GM18907 (cell line): ENCODE data around the gene PGAP3.

Experiments
- ATAC-seq: cut with Tn5 transposase; IDR thresholded peaks from one replicate; pipeline ENCODE4 v1.9.1; 2021; ENCODE audit warnings: mild to moderate bottlenecking, moderate library complexity; ENCODE audit not compliant: unreplicated experiment

PGAP3 gene

GRCh38 chr17:39661744-39662541, 25.9 kb downstream of the PGAP3 start:
- ATAC-seq: no peak

DNA sequence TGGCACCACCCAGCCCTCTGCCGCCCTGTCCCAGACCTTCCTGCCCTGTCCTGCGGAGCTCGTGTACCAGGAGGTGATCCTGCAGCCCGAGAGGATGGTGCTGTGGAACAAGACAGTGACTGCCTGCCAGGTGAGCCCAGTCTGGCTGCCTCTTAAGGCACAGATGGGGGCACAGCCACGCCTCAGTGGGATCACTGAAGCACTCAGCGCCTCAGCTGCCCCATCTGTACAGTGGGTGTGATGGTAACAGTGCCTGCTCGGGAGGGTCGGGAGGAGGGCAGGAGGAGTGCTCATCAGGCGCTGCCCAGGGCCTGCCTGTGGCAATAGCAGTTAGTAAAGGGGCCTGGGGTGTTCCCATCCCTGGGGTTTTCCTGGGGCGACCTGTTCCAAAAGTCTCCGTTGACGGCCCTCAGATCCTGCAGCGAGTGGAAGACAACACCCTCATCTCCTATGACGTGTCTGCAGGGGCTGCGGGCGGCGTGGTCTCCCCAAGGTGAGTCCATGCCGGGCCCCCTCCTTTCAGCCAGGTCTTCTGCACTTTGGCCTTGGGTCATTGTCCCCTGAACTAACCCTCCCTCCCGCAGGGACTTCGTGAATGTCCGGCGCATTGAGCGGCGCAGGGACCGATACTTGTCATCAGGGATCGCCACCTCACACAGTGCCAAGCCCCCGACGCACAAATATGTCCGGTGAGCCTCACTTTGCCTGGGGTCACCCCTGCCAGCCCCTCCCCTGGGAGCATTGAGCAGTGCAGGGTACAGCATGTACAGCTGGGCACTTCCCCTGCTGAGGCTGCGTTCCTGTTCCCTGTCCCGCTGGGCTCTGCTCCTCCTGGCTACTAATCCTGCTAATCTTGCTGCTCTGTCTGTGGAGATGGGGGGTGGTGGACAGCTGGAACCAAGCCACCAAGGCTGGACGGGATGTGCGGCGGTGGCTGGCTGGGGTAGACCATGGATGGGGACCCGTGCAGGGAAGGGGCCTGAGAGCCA, 27.2 kb downstream of the PGAP3 start:
- no peak for ATAC-seq

GRCh38 chr17:39660011-39660360, 27.9 kb downstream of the PGAP3 start:
- ATAC-seq: no peak

DNA sequence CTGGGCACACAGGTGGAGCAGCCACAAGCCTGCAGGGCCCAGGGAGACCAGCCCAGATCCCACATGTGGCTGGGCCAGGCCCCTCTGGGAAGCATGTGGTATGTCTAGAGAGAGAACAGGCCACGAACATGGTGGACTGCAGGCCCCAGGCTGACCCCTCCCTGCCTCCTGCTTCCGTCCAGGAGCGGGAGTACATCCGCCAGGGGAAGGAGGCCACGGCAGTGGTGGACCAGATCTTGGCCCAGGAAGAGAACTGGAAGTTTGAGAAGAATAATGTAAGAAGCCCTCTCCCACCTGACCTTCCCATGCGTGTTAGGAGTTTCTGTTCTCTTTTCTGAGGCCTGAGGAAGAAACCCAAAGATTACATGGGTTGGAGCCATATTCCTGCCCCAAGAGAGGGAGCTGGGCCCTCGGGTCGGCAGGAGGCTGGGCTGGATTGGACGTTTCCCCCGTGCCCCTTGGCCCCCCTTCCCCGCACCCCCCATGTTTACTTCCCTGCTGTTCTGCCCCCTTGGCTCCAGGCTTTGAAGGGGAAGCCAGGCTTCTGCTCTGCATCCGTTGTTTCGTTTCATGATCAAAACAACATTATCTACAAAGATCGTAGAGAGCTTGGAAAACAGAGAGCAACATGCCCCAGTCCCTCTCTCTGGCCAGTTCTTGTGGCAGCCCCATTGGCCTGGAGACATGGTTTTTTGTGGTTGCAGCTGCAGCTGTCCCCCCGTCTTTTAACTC, 28.4 kb downstream of the PGAP3 start:
- ATAC-seq: no peak

DNA sequence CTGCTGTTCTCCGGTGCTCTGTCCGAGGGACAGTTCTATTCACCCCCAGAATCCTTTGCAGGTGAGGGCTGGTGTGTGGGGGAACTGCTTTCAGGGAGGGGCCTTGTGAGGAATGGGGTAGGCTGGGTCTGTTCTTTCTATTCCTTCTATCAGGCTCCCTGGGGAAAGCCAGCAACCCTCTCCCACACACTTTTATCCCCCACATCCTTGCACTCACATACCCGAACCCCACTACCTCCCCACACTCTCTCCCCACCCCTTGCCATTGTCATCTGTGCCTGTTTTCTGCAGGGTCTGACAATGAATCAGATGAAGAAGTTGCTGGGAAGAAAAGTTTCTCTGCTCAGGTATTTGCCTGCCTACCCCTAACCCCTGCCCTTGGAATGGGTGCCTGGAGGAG, 29.1 kb downstream of the PGAP3 start:
- ATAC-seq: no peak

DNA sequence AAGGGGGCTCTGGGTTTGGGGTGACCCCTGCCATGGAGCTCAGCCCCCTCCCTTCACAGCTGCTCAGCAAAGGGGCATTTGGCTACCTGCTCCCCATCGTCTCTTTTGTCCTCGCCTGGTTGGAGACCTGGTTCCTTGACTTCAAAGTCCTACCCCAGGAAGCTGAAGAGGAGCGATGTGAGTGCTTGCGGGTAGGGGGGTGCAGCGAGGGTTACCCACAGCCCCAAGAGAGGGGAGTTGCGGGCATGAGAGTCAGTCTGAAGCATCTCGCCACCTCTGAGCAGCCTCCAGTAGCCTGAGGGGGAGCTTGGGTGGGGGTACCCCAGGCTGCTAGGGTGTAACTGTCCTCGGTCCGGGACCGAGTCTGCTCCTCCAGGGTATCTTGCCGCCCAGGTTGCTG, 29.5 kb downstream of the PGAP3 start:
- no peak for ATAC-seq

- ATAC-seq: no peak
Observed at GRCh38 chr17:39655105-39655504, 32.8 kb downstream of the PGAP3 start.

GRCh38 chr17:39653662-39654331, 34.1 kb downstream of the PGAP3 start:
- no peak for ATAC-seq

- no peak for ATAC-seq
Observed at GRCh38 chr17:39653316-39653661, 34.6 kb downstream of the PGAP3 start.

DNA sequence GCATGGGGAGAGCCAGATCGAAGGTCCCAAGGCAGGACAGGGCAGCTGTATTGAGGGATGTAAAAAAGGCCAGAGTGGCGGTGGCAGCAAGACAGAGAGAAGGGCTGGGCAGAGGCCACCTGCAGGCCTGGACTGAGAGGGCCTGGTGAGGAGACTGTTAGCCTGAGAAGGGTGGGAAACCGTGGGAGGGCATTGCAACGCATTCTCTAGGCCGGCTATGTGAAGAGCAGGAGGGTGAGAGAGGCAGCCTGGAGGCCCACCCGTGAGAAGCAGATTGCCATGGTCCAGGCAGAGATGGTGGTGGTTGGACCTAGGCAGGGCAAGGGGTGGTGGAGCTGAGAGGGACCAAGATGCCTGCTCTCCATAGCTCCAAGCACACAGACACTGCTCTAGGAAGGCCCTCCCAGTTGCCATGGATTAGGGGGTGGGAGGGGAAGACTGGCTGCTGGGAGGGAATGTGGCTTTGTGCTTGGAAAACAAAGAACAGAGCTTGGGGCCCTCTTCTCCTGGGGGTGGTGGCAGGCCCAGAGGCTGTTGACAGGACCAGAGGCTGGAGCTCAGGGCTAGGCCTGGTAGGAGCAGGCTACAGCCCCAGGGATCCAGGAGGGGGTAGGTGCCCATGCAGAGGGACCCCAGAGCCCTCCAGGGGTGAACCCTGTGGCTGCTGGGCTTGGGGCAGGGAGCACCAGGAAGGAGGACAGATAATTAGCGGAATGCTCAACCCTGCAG, 35.1 kb downstream of the PGAP3 start:
- ATAC-seq: no peak

GRCh38 chr17:39651923-39652586, 35.8 kb downstream of the PGAP3 start:
- ATAC-seq: no peak

DNA sequence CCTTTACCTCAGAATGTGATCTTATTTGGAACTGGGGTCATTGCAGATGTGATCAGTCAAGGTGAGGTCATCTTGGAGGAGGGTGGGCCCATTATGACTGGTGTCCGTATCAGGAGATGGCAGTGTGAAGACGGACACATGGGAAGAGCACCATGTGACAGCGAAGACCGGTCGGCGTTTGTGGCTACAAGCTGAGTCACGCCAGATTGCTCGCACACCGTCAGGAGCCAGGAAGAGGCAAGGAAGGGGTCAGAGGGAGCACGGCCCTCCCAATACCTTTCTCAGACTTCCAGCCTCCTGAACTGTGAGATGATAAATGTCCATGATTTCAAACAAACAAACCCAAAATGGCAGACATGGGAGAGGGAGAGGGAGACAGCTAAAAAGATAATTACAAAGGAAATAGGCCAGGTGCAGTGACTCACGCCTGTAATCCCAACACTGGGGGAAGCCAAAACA, 37.7 kb downstream of the PGAP3 start:
- no peak for ATAC-seq

DNA sequence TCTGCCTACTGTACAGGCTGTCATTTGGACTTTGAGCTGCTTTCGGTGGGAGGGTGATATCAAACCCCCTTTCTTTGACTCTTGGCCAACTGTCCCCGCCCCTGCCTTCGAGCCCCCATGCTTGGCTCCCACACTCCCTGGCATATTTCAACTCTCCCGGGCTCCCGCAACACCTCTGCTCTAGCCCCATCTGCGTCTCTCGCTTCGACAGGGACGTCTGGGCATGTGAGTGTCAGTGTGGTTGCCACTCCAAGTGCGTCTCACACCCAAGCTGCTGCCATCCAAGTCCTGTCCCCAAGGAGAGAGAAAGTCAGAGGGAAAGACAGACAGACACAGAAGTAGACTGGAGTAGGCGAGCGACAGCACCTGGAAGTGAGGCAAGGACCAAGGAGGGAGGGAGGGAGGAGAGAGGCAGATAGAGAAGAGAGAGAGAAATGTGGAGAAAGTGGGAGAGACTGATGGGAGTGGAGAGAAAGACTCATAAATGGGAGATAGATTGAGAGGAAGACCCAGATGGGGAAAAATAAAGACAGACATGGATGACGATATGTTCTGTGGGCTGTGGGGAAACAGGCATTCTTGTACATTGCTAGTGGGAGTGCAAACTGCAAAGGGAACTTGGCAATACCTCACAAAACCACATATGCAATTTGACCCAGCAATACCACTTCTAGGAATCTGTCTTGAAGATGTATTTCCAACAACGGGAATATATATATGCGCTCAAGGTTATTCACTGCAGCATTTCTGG, 39.1 kb downstream of the PGAP3 start:
- ATAC-seq: no peak

DNA sequence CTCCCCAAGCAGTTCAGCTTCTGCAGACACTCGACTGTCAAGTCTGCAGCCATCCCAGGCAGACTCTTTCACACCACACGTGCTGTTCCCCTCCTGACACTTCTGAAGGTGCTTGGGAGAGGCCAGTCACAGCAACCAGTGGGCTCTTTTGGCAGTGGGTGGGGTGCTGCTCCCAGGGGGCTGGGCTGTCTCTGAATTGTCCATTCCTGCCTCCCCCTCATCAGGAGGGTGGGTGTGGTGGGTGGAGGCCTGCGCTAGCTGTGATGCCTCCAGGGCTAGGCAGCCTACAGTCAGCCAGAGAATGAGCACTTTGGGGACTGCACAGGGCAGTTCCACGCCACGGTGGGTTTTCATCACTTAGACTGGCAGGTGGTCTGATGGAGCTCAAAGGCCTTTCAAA, 40.6 kb downstream of the PGAP3 start:
- ATAC-seq: no peak

DNA sequence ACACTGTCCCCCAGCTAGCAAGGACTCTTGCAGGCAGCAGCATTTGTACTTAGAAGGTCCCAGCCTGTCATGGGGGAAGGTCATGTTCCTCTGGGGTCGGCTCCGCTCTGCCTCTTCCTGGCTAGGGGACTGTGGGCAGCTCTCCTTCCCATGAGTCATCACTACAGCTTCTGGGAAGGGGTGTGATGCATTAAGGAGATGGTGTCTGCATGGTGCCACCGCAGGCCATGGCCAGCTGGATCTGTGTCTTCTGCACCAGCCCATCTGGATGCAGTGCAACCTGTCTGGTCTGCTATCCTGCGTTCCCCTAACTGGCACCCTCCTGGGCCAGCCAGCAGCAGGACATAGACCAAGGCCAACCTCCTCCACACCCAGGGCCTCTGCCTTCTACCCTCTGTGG, 44.6 kb downstream of the PGAP3 start:
- no peak for ATAC-seq

GRCh38 chr17:39642291-39643074, 45.4 kb downstream of the PGAP3 start:
- no peak for ATAC-seq

GRCh38 chr17:39641883-39642282, 46.0 kb downstream of the PGAP3 start:
- no peak for ATAC-seq

GRCh38 chr17:39641097-39641496, 46.8 kb downstream of the PGAP3 start:
- ATAC-seq: no peak
